GM19463 (cell line): ENCODE measurements around the gene CCDC169.
A peak's percentile ranks its signal among the peaks of the same experiment; 100 is the strongest.
"Not testable (repeated sequence)": the region's sequence is repeated elsewhere in the genome, so short reads cannot be mapped to it uniquely, and the experiment has no call there.

ENCODE experiments used
- ATAC-seq: cut with Tn5 transposase; IDR thresholded peaks from one replicate; pipeline ENCODE4 v1.9.1; 2021; ENCODE audit warnings: mild to moderate bottlenecking, moderate library complexity; ENCODE audit not compliant: unreplicated experiment

The CCDC169 gene

DNA sequence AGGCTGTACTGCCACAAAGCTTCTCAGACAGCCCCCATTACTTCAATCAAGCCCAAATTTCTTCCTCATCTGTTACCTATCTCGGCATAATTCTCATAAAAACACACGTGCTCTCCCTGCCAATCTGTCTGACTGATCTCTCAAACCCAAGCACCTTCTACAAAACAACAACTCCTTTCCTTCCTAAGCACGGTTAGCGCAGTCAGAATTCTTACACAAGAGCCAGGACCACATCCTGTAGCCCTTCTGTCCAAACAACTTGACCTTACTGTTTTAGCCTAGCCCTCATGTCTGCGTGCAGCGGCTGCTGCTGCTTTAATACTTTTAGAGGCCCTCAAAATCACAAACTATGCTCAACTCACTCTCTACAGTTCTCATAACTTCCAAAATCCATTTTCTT, 22.2 kb upstream of the CCDC169 start:
- ATAC-seq: not testable (repeated sequence)

DNA sequence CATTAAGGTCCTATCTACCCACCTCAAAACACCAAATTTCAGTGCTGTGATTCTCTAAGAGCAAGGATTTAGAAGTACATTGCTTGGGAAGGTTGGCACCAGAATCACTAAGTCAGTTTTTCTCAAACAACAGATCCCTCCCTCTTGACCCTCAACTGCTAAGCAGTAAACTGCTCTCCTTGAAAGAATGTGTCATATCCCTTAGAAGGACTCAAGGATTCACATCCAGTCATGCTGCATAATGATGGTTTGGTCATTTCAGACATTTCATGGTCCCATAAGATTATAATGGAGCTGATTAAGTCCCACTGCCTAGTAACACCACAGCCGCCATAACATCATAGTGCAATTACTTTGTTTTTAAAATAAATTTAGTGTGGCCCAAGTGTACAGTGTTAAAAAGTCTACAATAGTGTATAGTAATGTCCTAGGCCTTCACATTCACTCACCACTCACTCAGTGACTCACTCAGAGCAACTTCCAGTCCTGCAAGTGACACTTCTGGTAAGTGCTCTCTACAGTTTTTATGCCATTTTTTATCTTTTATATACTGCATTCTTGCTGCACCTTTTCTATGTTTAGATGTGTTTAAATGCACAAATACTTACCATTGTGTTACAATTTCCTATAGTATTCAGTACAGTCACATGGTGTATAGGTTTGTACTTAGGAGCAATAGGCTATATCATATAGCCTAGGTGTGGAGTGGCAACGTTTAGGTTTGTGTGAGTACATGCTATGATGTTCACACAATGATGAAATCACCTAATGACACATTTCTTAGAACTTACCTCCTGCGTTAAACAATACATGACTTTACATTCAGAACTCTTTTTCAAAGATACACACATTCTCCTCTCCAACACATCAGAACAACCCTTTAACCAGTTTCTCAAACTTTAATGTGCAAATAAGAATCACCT, 15.7 kb upstream of the CCDC169 start:
- ATAC-seq: no peak

DNA sequence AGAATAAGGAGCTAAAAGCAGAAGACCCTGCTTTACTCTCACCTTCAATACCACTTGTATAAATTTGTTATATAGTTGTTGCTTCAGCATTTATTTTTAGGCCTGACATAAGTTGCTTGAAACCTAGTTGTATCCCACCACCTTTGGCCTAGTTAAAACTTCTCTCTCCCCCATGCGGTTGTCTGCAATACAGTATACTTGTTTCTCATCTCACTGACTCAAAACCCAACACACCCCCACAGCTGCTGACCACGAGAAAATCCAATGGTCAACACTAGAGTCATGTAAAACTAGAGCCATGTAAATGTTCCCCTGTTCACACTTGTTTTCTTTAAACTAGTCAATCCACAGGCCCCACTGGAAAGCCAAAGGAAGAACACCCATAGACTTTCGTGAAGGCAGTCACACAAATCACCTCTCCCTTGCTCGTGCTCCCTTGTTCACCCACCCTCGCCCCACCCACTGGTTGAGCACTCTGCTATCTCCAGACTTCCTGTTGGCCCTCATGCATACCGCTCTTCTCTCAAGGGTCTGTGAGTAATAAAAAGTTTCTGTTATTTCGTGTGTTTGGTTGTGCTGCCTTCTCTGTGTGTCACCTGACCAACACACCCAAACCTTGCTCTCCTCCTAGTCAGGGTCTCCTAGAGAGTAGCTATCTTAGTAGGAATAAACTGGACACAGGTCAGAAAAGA, 12.9 kb upstream of the CCDC169 start:
- peak; percentile 79 for ATAC-seq

DNA sequence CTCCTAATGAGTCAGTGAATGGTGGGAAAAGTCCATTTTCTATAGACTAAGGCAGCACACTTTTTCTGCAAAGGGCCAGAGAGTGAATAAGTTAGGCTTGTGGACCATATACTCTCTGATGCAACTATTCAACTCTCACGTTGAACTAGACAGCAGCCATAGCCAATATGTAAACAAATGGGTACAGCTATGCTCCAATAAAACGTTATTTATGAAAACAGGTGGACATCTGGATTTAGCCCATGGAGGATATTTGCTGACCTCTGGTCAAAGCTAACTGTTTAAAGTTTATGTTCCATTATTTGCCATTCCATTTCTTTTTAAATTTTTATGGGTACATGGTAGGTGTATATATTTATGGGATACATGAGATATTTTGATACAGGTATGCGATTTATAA, 4.7 kb upstream of the CCDC169 start:
- no peak for ATAC-seq

DNA sequence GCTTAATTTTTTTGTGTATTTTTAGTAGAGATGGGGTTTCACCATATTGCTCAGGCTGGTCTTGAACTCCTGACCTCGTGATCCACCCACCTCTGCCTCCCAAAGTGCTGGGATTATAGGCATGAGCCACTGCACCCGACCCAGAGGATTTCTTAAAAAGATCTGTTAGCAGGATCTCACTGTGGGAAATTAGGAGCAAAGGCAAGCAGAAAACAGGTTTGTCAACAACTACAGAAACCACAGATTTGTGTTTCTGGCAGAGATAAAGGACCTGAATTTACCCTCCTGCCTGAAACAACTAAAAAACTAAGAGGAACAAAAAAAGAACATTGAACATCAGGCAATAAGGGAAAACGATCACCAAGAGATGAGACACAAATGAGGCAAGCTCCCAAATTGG, 1.9 kb upstream of the CCDC169 start:
- not testable (repeated sequence) for ATAC-seq

DNA sequence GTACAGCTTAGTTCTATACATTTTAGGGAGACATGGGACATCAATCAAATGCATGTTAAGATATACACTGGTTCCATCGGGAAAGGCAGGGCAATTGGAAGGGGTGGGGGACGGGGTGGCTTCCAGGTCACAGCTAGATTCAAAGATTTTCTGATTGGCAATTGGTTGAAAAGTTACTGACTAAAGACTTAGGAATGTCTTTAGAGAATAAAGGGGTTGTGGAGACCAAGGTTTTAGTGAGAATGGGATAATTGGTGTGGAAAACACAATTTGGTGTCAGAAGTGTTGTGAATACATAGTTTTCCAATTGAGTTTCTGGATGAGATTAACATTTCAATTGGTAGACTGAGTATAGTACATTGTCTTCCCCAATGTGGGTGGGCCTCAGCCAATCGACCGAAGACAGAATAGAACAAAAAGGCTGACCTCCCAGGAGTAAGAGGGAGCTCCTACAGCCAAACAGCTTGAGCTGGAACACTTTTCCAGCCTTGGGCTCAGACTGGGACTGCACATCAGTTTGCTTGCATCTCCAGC, 988 bp upstream of the CCDC169 start:
- ATAC-seq: no peak

DNA sequence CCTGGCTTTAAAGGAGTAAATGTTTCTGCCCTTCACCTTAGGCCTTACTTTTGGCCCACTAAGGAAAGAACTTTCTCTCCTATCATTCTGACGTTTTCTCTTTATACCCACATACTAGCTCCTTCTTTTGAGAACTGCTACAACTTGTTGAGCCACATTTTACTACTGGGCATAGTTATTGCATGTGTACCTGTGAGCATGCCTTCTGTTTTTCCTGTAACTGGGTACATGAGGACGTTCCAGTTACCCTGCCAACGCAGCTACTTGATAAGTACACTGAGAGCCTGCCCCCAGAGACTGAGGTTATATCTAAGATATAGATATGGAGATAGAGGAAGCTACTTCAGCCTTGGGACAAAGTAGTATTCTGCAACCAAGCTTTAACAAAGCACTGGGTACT, 3.5 kb downstream of the CCDC169 start:
- ATAC-seq: no peak

- no peak for ATAC-seq
Observed at GRCh38 chr13:36293497-36293896, 4.1 kb downstream of the CCDC169 start.

- no peak for ATAC-seq
Observed at GRCh38 chr13:36288794-36289391, 8.7 kb downstream of the CCDC169 start.

DNA sequence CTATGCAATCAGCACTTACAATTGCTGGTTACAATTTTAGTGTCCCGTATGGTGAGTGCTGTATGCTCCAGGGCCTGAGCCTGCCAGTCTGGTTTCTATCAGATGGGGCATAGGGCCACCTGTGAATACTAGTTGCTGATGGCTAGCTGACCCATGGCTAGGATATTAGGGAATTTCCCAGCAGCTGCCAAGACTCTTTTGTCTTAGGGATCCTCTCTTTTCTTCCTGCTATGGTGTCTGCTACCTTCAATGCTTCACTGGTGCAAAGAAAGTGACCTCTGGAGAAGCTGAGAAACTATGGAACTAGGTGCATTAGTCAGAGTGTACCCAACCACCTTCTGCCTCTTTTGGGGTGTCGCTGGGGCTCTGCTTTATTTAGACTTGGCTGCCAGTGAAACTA, 11.6 kb downstream of the CCDC169 start:
- no peak for ATAC-seq

DNA sequence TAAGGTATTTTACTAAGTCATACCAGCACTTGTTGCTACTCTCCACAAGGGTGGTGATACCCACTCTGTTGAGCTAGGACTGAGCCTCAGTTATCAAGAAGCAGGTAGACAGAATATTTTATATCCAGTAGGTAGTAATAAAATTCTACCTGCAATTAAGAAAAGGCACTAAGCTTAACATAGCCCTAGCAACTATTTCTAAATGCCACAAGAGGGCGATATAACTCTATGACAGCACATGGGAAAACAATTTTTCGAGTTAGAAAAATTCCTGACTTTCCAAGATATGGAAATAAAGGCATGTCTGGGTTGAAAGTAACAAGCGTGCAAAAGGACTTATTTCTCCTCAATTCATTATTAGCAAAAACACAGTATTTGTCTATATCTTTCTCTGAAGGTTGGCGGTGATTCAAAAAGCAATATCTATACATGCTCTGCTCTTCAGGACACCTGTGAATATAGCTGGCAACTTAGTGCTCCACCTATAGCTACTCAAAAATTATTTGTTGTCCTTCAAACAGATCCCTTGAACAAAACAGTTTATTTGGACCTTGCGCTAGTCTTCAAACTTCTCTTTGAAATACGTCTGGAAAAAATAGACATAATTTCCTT, 14.7 kb downstream of the CCDC169 start:
- no peak for ATAC-seq

DNA sequence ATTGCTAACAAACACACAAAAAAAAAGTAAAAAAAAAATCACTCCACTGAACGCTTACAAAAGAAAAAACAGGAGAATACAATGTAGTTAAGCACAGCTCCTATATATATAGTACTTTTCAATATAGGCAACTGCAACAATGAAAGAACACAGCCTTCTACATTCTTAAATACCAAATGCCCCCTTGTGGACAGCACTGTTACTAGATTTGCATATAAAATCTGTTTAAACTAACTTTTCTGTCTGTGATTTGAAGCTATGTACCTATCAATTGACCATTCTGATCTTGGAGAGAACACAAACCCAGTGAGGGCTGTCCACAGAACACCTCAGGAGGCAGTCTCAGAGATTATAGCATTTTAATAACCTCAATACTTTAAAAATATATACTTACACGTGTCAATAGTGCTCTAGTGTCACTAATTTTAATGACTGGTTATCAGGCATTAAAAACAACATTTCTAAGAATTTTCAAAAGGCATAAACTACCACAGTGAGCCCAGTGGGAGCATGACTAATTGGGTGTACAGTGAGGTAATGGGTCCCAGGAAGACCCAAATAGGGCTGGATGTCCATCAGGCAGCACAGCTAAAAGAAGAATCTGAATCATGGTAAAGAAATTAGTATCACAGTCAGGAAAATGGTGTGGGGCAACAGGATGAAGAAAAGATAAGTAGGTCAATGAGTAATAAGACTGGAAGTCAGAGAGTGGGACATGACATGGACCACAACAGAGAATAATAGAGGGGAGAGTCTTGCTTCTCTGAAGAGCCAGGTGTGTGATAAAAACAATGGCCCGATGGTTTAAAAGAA, 22.2 kb downstream of the CCDC169 start:
- no peak for ATAC-seq

- ATAC-seq: no peak
Observed at GRCh38 chr13:36273431-36273830, 24.2 kb downstream of the CCDC169 start.

DNA sequence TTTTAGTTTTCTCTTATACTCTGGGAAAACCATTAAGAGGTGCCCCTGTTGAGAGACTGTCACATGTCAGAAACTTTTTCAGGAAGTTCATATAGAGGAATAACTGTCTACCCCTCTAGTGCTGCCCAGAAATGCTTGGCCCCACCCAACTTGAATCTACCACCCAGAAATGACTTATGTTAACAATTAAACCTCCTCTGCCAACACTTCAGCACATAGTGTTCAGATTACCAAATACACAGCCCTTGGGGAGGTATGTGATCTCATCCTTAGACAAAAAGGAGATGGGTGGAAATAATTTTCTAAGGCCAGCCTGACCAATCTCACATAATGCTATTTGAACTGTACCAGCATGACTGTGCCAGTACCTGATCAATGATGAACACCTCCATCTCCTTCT, 35.6 kb downstream of the CCDC169 start:
- ATAC-seq: no peak

DNA sequence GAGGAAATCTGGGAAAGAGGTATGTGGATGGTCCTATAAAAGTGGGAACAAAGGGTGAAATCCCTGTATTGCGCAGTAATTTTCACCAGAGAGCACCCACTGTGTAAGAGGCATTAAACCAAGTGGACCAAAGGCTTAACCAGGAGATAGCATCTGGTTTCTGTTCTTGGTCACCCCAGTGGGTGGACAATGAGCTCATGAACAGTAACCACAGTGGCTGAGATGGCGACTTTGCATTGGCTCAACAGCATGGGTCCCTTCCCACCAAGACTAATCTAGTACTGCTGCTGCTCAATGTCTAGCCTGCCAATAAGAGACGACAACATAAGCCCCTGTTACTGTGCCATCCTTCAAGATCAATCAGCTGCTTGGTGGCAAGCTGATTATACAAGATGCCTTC, 36.6 kb downstream of the CCDC169 start:
- ATAC-seq: no peak

DNA sequence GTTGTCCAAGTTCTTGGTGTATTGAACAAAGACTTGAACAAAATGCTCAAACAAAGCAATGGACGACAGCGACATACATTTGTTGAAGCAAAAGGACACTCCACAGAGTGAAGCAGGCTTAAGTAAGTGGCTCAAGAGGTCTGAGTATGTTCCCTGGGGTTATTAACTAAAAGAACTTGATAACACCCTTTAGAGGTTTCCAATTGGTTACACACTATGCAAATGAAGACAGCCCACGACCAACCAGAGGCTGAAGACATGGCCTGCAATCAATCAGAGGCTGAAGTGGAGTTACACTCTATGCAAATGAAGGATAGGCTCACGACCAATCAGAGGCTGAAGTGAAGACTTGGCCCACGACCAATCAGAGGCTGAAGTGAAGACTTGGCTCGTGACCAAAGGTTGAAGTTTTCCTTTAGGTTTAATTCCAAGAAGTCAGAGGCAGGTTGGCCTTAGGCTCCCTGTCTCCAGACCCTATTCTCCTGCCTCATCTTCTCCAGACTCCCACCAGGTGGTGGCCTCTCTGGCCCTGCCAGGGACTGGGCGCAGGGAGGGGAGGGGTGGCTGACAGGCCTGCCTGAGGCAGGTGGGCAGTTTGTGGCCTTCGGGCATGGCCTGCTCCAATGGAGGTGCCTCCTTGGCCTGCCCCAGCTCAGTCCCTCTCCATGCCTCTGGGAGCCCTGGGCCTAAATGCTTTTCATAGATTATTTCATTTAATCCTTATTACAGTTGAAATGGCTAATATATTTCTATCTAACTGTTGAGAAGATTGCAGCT, 38.1 kb downstream of the CCDC169 start:
- ATAC-seq: no peak

DNA sequence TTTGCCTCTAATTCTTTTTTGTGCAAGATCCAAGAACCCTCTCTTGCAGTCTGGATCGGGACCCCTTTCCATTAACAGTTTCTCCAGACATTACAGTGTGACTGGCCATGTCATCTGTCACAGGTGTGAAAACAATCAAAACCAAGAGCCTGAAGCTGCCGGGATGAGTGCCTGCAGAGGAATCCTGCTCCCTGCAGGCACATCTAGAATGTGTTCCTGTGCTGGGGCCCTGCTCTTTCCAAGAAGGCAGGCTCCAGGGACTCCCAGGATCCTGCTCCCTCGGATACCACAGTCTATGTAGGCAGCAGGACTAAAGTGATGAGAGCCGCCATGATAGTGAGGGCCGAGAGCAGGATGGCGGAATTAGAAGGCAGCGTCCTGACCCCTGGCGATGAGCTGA, 38.8 kb downstream of the CCDC169 start:
- no peak for ATAC-seq

DNA sequence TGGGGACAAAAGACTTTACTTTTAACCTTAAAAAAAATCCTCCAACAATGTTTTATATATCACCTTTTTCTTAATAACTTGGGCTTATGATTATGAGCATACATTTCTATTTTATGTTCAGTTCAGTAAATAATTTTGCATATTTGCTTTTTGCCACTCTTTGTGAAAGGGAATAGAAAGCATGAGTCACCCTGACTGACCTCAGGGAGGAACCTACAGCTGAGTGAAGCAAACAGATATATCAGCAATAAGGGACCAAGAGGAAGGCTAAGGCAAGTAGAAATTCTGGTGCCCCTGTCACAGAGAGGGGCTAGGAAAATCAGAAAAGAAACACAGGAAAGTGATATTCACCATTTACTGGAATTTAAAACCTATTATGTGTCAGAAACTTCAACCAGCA, 46.1 kb downstream of the CCDC169 start:
- ATAC-seq: no peak

- ATAC-seq: no peak
Observed at GRCh38 chr13:36251017-36251416, 46.6 kb downstream of the CCDC169 start.

DNA sequence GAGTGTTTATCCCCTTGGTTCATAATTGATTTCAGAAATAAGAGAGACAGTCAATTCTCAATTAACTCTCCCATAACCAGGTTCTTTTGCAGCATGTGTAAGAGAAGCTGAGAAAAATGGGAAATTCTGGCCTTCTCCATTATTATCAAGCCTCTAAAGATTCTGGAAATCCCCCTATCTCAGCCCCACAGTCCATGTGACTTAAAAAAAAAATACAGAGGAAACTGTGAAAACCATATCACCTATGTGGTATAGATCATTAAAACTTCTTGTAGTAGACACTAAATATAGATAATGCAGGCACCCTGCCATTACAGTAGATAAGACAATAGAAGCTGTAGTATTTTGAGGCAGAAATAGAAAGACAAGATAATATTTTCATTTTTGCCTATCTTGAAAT, 48.9 kb downstream of the CCDC169 start:
- ATAC-seq: no peak
